HL-60 (cell line): ENCODE measurements around the gene SIX1.

ENCODE experiments used
- CTCF ChIP-seq: IDR thresholded peaks from one replicate; pipeline ENCODE4 v1.5.1; 2011; ENCODE audit warnings: low read length, control low read depth, inconsistent platforms; ENCODE audit not compliant: insufficient read depth
- POLR2AphosphoS5 ChIP-seq: IDR thresholded peaks from 2 replicates; pipeline ENCODE4 v1.6.1; 2012; ENCODE audit warnings: low read depth
- REST ChIP-seq: IDR thresholded peaks from 2 replicates; pipeline ENCODE4 v1.6.1; 2012; ENCODE audit warnings: low read depth; ENCODE audit not compliant: insufficient replicate concordance

- TF ChIP-seq CTCF: no peak
- no peak for TF ChIP-seq POLR2AphosphoS5
- no peak for TF ChIP-seq REST
These were observed 6.0 kb upstream of the SIX1 start for GRCh38 chr14:60655119-60655897.
